T-cell (primary cell): ENCODE results near the gene CEBPG. TPM values are rescaled to one million over a fixed set of nuclear protein-coding genes. Genes with fewer than 3 reads are reported as not detected.

Experiments used
- ATAC-seq, 4 experiments: fragments of 200-7000 bp in 3 of 4; fragments of 150-1000 bp in 1 of 4; cut with Tn5 transposase; replicated peaks in 1 of 4; 1 replicate in 3 of 4; 2 replicates in 1 of 4; pipeline ENCODE4 v1.10.0; 2021; ENCODE audit warnings: moderate library complexity in 3 of 4, mild to moderate bottlenecking in 2 of 4, moderate number of reproducible peaks in 1 of 4
- CTCF ChIA-PET, 2 donors: fragments of 300-600 bp; sonication (Branson Sonifier 250); formaldehyde crosslinking; loops; one replicate each; lab custom pipeline; 2022; ENCODE audit warnings: antibody characterized with exemption in 2 of 2; lab: Charles Lee
- POLR2A ChIA-PET, 2 donors: fragments of 300-600 bp; sonication (Branson Sonifier 250); formaldehyde crosslinking; loops; one replicate each; lab custom pipeline; 2022; ENCODE audit warnings: antibody characterized with exemption in 2 of 2; lab: Charles Lee
- DNase-seq, 35 experiments: peaks; one replicate each; pipeline versions ENCODE4 v3.0.0 to v3.0.0-alpha.2; 2013 to 2023
- H3K27ac ChIP-seq: one replicate; pipeline ENCODE4 v1.5.1; 2013; ENCODE audit warnings: low read length
- H3K27me3 ChIP-seq, 2 experiments: replicated peaks in 1 of 2; 1 replicate in 1 of 2; 2 replicates in 1 of 2; pipeline versions ENCODE4 v1.6.1 to v1.7.0; 2013; ENCODE audit warnings: low read length in 1 of 2, mixed read lengths in 1 of 2; ENCODE audit not compliant: control insufficient read depth in 2 of 2, insufficient read depth in 2 of 2; ENCODE audit errors: extremely low read depth in 1 of 2
- H3K36me3 ChIP-seq, 2 donors: 1 replicate in 1 of 2; 2 replicates in 1 of 2; pipeline versions ENCODE4 v1.6.1 to v1.7.0; 2013; ENCODE audit warnings: low read length in 1 of 2; ENCODE audit not compliant: control insufficient read depth in 2 of 2, insufficient read depth in 1 of 2; ENCODE audit errors: extremely low read depth in 1 of 2
- H3K4me1 ChIP-seq, 2 experiments: 1 replicate in 1 of 2; 2 replicates in 1 of 2; pipeline versions ENCODE4 v1.6.1 to v1.7.0; 2013; ENCODE audit warnings: low read length in 2 of 2, mixed read lengths in 1 of 2; ENCODE audit not compliant: insufficient read depth in 2 of 2, control insufficient read depth in 1 of 2; ENCODE audit errors: extremely low read depth in 1 of 2
- H3K4me3 ChIP-seq, 2 donors: 1 replicate in 1 of 2; 2 replicates in 1 of 2; pipeline versions ENCODE4 v1.5.1 to v1.7.0; 2013; ENCODE audit warnings: mild to moderate bottlenecking in 2 of 2, low read length in 1 of 2, moderate library complexity in 1 of 2; ENCODE audit not compliant: control insufficient read depth in 1 of 2; ENCODE audit errors: extremely low read depth in 1 of 2
- H3K9me3 ChIP-seq: 2 replicates; pipeline ENCODE4 v1.7.0; 2013
- H3K27ac Mint-ChIP-seq, 2 donors: one replicate each; pipeline ENCODE4 v1.8.0; 2020 to 2021; ENCODE audit warnings: mild to moderate bottlenecking in 2 of 2, mixed read lengths in 2 of 2
- H3K27me3 Mint-ChIP-seq, 2 donors: one replicate each; pipeline ENCODE4 v1.8.0; 2021 to 2022; ENCODE audit warnings: mixed read lengths in 2 of 2
- H3K36me3 Mint-ChIP-seq: one replicate; pipeline ENCODE4 v1.8.0; 2021; ENCODE audit warnings: mixed read lengths
- H3K4me1 Mint-ChIP-seq, 3 donors: one replicate each; pipeline ENCODE4 v1.8.0; 2020 to 2022; ENCODE audit warnings: mixed read lengths in 3 of 3, mild to moderate bottlenecking in 1 of 3
- H3K4me3 Mint-ChIP-seq, 3 donors: one replicate each; pipeline ENCODE4 v1.8.0; 2020 to 2022; ENCODE audit warnings: mild to moderate bottlenecking in 3 of 3, mixed read lengths in 3 of 3, moderate library complexity in 3 of 3
- H3K9me3 Mint-ChIP-seq, 3 donors: one replicate each; pipeline ENCODE4 v1.8.0; 2020 to 2022; ENCODE audit warnings: mixed read lengths in 3 of 3
- WGBS: methylation state at CpG from one replicate; pipeline ENCODE4 v1.1.5; 2013; ENCODE audit warnings: missing lambda C conversion rate; ENCODE audit not compliant: insufficient coverage; 5-methylcytosine and 5-hydroxymethylcytosine counted together
- total RNA-seq, 35 experiments: library from RNA in 6 of 35; stranded (reverse) in 6 of 35; fragments of 120-200 nt in 1 of 35; gene quantifications; one replicate each; pipeline versions ENCODE4 v1.2.1 to v1.2.4 and lab custom pipeline; 2013 to 2026

CEBPG gene
- total RNA-seq, 5 donors from 2014 or later (not counting 1 experiment from before 2014, with no cell fraction given): 15.9 to 27.1 (median 25.1) TPM

- WGBS: 92% methylated on average over 13 of the region's 13 CpGs
- Mint-ChIP-seq H3K4me3 (no peak overlapping the region), H3K9me3 (no peaks in the 10 kb centered on the region), H3K36me3 (no peaks in the 10 kb centered on the region), H3K27ac (no peak overlapping the region), H3K4me1 (peaks cover 0 to 10% (median 9%) of the 10 kb centered on the region in 3 donors), H3K27me3 (no peaks in the 10 kb centered on the region)
- H3K27ac ChIP-seq: no peak overlapping the region
- H3K27me3 ChIP-seq: no peaks in the 10 kb centered on the region
- CTCF ChIA-PET: no interaction called here
- H3K36me3 ChIP-seq: peaks cover 7 to 12% of the 10 kb centered on the region in 2 donors
- no peaks in the 10 kb centered on the region for H3K4me1 ChIP-seq
- no peak overlapping the region for H3K4me3 ChIP-seq
- no peak for DNase-seq
- H3K9me3 ChIP-seq: no peaks in the 10 kb centered on the region
- no peak for ATAC-seq
- POLR2A ChIA-PET: no interaction called here
Measured at GRCh38 chr19:33388231-33388724, 14.8 kb downstream of the CEBPG start.

DNA sequence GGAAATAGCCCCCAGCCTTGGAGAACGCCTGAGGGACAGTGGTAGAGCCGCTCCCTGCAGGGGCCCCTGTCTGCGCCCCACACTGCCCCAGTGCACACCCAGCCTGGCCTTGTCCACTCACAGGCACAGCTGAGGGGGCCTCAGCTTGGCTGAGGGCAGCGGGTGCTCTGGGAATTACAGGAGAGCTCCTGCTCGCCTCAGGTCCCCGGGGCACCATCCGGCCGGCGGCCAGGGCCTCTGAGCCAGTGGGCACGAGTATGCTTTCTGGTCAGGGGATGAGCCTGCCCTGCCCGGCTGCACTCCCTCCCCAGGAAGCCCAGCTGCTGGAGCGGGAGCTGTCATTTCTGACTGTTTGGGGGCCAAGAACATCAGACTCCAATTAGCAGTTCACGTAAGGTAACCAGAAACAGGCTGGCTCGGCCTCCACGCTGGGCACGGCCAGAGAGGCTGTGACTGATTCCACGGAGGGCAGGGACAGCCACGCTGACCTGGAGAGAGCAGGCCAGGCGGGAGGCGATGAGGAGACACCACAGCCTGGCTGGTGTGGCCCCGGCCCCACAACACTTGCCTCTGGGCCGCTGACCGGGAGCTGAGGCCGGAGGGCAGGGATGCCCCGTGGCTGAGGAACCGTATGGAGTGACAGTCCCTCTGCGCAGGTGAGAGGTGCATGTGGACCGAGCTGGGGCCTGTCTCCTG lies 15.4 kb downstream of the CEBPG start:
- DNase-seq (no peak), ATAC-seq (no peak)
- H3K36me3 ChIP-seq: peaks cover 7 to 12% of the 10 kb centered on the region in 2 donors
- Mint-ChIP-seq H3K27ac (no peak overlapping the region), H3K36me3 (no peaks in the 10 kb centered on the region), H3K27me3 (no peaks in the 10 kb centered on the region), H3K4me1 (peaks cover 0 to 7% (median 6%) of the 10 kb centered on the region in 3 donors), H3K9me3 (no peaks in the 10 kb centered on the region), H3K4me3 (no peak overlapping the region)
- no peaks in the 10 kb centered on the region for H3K27me3 ChIP-seq
- no peak overlapping the region for H3K4me3 ChIP-seq
- 96% methylated on average over 25 of the region's 28 CpGs for WGBS
- H3K4me1 ChIP-seq: no peaks in the 10 kb centered on the region
- H3K9me3 ChIP-seq: no peaks in the 10 kb centered on the region
- ChIA-PET CTCF (no interaction called here), POLR2A (no interaction called here)
- H3K27ac ChIP-seq: no peak overlapping the region

GRCh38 chr19:33389421-33390100 lies 16.1 kb downstream of the CEBPG start:
- no peaks in the 10 kb centered on the region for H3K9me3 Mint-ChIP-seq
- Histone ChIP-seq H3K36me3 (peaks cover 7 to 12% of the 10 kb centered on the region in 2 donors), H3K4me1 (no peaks in the 10 kb centered on the region), H3K27ac (no peak overlapping the region), H3K27me3 (no peaks in the 10 kb centered on the region), H3K4me3 (no peak overlapping the region), H3K9me3 (no peaks in the 10 kb centered on the region)
- H3K36me3 Mint-ChIP-seq: no peaks in the 10 kb centered on the region
- CTCF ChIA-PET: no interaction called here
- no peak overlapping the region for H3K27ac Mint-ChIP-seq
- POLR2A ChIA-PET: no interaction called here
- H3K27me3 Mint-ChIP-seq: no peaks in the 10 kb centered on the region
- no peak for DNase-seq
- 92% methylated on average over 12 of the region's 22 CpGs for WGBS
- peaks cover 0 to 3% (median 2%) of the 10 kb centered on the region in 3 donors for H3K4me1 Mint-ChIP-seq
- ATAC-seq: no peak
- no peak overlapping the region for H3K4me3 Mint-ChIP-seq

- CTCF ChIA-PET: no interaction called here
Measured at GRCh38 chr19:33390101-33390907, 16.8 kb downstream of the CEBPG start.

DNA sequence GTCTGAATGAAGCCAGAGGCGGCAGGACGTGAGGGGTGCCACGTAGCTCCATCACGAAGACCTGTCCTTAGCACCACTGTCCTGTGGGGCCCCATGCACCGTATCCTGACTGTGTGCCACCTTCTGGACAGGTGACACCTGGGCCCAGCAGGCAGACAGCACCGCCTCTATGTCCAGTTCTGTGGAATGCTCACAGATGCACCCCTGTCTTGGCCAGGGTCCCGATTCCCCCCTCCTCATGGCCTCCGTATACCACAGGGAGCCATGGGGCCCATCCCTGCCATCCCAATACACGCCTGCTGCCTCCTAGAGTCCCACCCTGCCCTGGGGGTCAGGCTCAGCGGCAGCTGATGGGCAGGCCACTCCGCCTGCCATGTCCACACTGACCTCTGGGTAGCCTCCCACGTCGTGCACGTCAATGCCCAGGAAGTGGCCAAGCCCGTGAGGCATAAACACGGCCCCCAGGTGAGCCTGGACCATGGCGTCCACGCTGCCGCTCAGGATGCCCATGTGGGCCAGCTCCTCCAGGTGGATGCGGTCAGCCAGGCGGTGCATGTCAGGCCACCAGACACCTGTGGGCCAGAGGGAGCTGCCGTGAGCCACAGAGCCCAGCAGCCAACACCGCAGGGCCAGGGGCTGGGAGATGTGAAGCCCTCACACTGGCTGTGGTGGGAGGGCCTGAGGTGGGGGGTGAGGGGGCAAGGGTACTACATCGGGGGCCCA lies 17.6 kb downstream of the CEBPG start:
- CTCF ChIA-PET: no interaction called here
- WGBS: 88% methylated on average over 24 of the region's 24 CpGs
- no peaks in the 10 kb centered on the region for H3K27me3 Mint-ChIP-seq
- H3K36me3 Mint-ChIP-seq: no peaks in the 10 kb centered on the region
- no peak overlapping the region for H3K27ac Mint-ChIP-seq
- POLR2A ChIA-PET: no interaction called here
- no peaks in the 10 kb centered on the region for H3K4me1 Mint-ChIP-seq
- H3K4me3 ChIP-seq: no peak overlapping the region
- H3K4me1 ChIP-seq: no peaks in the 10 kb centered on the region
- no peak overlapping the region for H3K4me3 Mint-ChIP-seq
- DNase-seq (peak in 1 of 35 experiments; percentile 16), ATAC-seq (no peak)
- H3K27me3 ChIP-seq: no peaks in the 10 kb centered on the region
- H3K9me3 ChIP-seq: no peaks in the 10 kb centered on the region
- H3K36me3 ChIP-seq: peaks cover 7 to 9% of the 10 kb centered on the region in 2 donors
- no peak overlapping the region for H3K27ac ChIP-seq
- H3K9me3 Mint-ChIP-seq: no peaks in the 10 kb centered on the region

More at GRCh38 chr19:33390101-33390907, 16.8 kb downstream of the CEBPG start:
- Mint-ChIP-seq H3K9me3 (no peaks in the 10 kb centered on the region), H3K4me1 (peaks cover 0 to under 1% (median 0%) of the 10 kb centered on the region in 3 donors), H3K27me3 (no peaks in the 10 kb centered on the region), H3K36me3 (no peaks in the 10 kb centered on the region), H3K4me3 (no peak overlapping the region), H3K27ac (no peak overlapping the region)
- no peak for ATAC-seq
- Histone ChIP-seq H3K9me3 (no peaks in the 10 kb centered on the region), H3K4me1 (no peaks in the 10 kb centered on the region), H3K27me3 (no peaks in the 10 kb centered on the region), H3K27ac (no peak overlapping the region), H3K4me3 (no peak overlapping the region), H3K36me3 (peaks cover 7 to 12% of the 10 kb centered on the region in 2 donors)
- 99% methylated on average over 10 of the region's 19 CpGs for WGBS
- peak in 1 of 35 experiments; percentile 17 for DNase-seq
- POLR2A ChIA-PET: no interaction called here
